ENCODE measurements around the gene TIMM13. TPM values are rescaled to one million over a fixed set of nuclear protein-coding genes. Genes with fewer than 3 reads are reported as not detected.
A peak's percentile ranks its signal among the peaks of the same experiment; 100 is the strongest.

The TIMM13 gene
- total and polyA plus RNA-seq, 2 donors (not counting 3 experiments of a cell fraction or from before 2014, with no cell fraction given) = 154 to 160 TPM

- H3K9me1 ChIP-seq (replicated peaks; ENCODE audit: control insufficient read depth, extremely low read depth, insufficient read depth, low read length) = no peaks in the 10 kb centered on the region
- TF ChIP-seq POLR2AphosphoS5 (IDR thresholded peaks at IDR 0.05; ENCODE audit: insufficient read depth, low read depth, low read length) (no peak), FOS (IDR thresholded peaks at IDR 0.05; ENCODE audit: borderline replicate concordance, insufficient read depth, low read length) (peak; percentile 23)
- peak overlapping the region; percentile 95 for H3K9ac ChIP-seq (replicated peaks; ENCODE audit: extremely low read depth, insufficient read depth, low read length)
- H3K27ac ChIP-seq (ENCODE audit: insufficient read depth, low read depth, low read length) = peak overlapping the region; percentile 90
- no peaks in the 10 kb centered on the region for H3K27me3 ChIP-seq (ENCODE audit: control insufficient read depth in 2 of 2, insufficient read depth in 2 of 2, low read length in 2 of 2)
- ChIA-PET POLR2A (interaction anchor here (0.5 to 5.5 kb wide), 46 partner anchors 9 to 1014 kb away, joined by 3 to 253 read pairs (median 10); partner anchors contain the start of genes LMNB2, SGTA and TIMM13), CTCF (interaction anchor here (0.8 to 11.2 kb wide), 15 partner anchors 8 to 160 kb away, joined by 3 to 209 read pairs (median 5); partner anchors contain the start of gene LMNB2)
- intact Hi-C loops (cut with micrococcal nuclease) = loop anchor here (1.0 to 2.0 kb wide), 3 partner anchors 15 to 67 kb away; no protein-coding TSS in a partner anchor
- peaks cover 19% of the 10 kb centered on the region for H3K4me1 ChIP-seq (ENCODE audit: control insufficient read depth, extremely low read depth, insufficient read depth, low read length)
- no peaks in the 10 kb centered on the region for H4K20me1 ChIP-seq (replicated peaks; ENCODE audit: control insufficient read depth, extremely low read depth, insufficient read depth, low read length)
- peak overlapping the region; percentile 72 for H3K4me2 ChIP-seq (ENCODE audit: insufficient read depth, low read length)
- FAIRE-seq (peak; percentile 49), DNase-seq (ENCODE audit: low read depth, low spot score) (peak; percentile 66)
- H2AFZ ChIP-seq (ENCODE audit: low read depth, low read length) = no peak overlapping the region
- H3K9me3 ChIP-seq (replicated peaks; ENCODE audit: control insufficient read depth, insufficient read depth, low read length) = no peaks in the 10 kb centered on the region
- TSS peak; percentile 92 for BruUV-seq (replicated peaks)
- peaks cover 34% of the 10 kb centered on the region for H3K79me2 ChIP-seq (ENCODE audit: control insufficient read depth, insufficient read depth, low read length)
- peaks cover 5 to 7% of the 10 kb centered on the region in 2 experiments for H3K36me3 ChIP-seq (ENCODE audit: control insufficient read depth in 2 of 2, extremely low read depth in 1 of 2, insufficient read depth in 2 of 2, low read length in 2 of 2)
- peak overlapping the region; percentile 83 to 89 (median 89) for H3K4me3 ChIP-seq (replicated peaks in 1 of 3; ENCODE audit: insufficient read depth in 1 of 3, low read depth in 1 of 3, low read length in 3 of 3)
- dilution Hi-C loops (cut with MboI; ENCODE audit: extremely low pct_ligation_motif_present, low sequenced_read_pairs) = no loop called here
Measured at GRCh38 chr19:2476451-2477140, 49.2 kb upstream of the TIMM13 start.

GRCh38 chr19:2475702-2476450 is 48.5 kb upstream of the TIMM13 start, which contains the start of gene GADD45B:
Gene GADD45B (plus strand): TSS chr19:2476127. CDS start chr19:2476359, 232 bp downstream.
- Histone ChIP-seq H3K36me3 (ENCODE audit: control insufficient read depth in 2 of 2, extremely low read depth in 1 of 2, insufficient read depth in 2 of 2, low read length in 2 of 2) (peaks cover 5 to 7% of the 10 kb centered on the region in 2 experiments), H3K9ac (replicated peaks; ENCODE audit: extremely low read depth, insufficient read depth, low read length) (peak within 1 kb of the TSS; percentile 95), H2AFZ (ENCODE audit: low read depth, low read length) (peak within 1 kb of the TSS; percentile 26), H3K4me1 (ENCODE audit: control insufficient read depth, extremely low read depth, insufficient read depth, low read length) (peaks cover 19% of the 10 kb centered on the region), H3K9me3 (replicated peaks; ENCODE audit: control insufficient read depth, insufficient read depth, low read length) (no peaks in the 10 kb centered on the region), H3K9me1 (replicated peaks; ENCODE audit: control insufficient read depth, extremely low read depth, insufficient read depth, low read length) (no peaks in the 10 kb centered on the region), H3K4me2 (ENCODE audit: insufficient read depth, low read length) (peak within 1 kb of the TSS; percentile 83), H3K27ac (ENCODE audit: insufficient read depth, low read depth, low read length) (peak within 1 kb of the TSS; percentile 90), H4K20me1 (replicated peaks; ENCODE audit: control insufficient read depth, extremely low read depth, insufficient read depth, low read length) (no peaks in the 10 kb centered on the region), H3K4me3 (replicated peaks in 1 of 3; ENCODE audit: insufficient read depth in 1 of 3, low read depth in 1 of 3, low read length in 3 of 3) (peak within 1 kb of the TSS; percentile 83 to 89 (median 89)), H3K79me2 (ENCODE audit: control insufficient read depth, insufficient read depth, low read length) (peaks cover 34% of the 10 kb centered on the region), H3K27me3 (ENCODE audit: control insufficient read depth in 2 of 2, insufficient read depth in 2 of 2, low read length in 2 of 2) (no peaks in the 10 kb centered on the region)
- no TSS peak for BruUV-seq (replicated peaks)
- DNase-seq (ENCODE audit: low read depth, low spot score) (peak; percentile 98), FAIRE-seq (peak; percentile 97)
- CTCF ChIA-PET = interaction anchor here (0.8 to 11.2 kb wide), 15 partner anchors 9 to 161 kb away, joined by 3 to 209 read pairs (median 5); partner anchors contain the start of gene LMNB2
- POLR2A ChIA-PET = interaction anchor here (0.5 to 5.5 kb wide), 50 partner anchors 8 to 474 kb away, joined by 3 to 253 read pairs (median 9); partner anchors contain the start of genes AP3D1, LMNB2, SGTA and TIMM13
- dilution Hi-C loops (cut with MboI; ENCODE audit: extremely low pct_ligation_motif_present, low sequenced_read_pairs) = no loop called here
- TF ChIP-seq POLR2AphosphoS5 (IDR thresholded peaks at IDR 0.05; ENCODE audit: insufficient read depth, low read depth, low read length) (peak; percentile 100), POLR2A (IDR thresholded peaks at IDR 0.05; ENCODE audit: low read depth, low read length) (peak; percentile 100), MYC (IDR thresholded peaks at IDR 0.05; ENCODE audit: low read depth, low read length) (no peak), FOS (IDR thresholded peaks at IDR 0.05; ENCODE audit: borderline replicate concordance, insufficient read depth, low read length) (no peak), MAX (IDR thresholded peaks at IDR 0.05; ENCODE audit: insufficient read depth, insufficient read length) (no peak)
- intact Hi-C loops (cut with micrococcal nuclease) = loop anchor here (1.0 to 2.0 kb wide), 3 partner anchors 15 to 67 kb away; no protein-coding TSS in a partner anchor

All from endothelial cell of umbilical vein (primary cell).